Mononuclear cell (primary cell): ENCODE data around the gene GRM5. TPM values are rescaled to one million over a fixed set of nuclear protein-coding genes. Genes with fewer than 3 reads are reported as not detected.

ENCODE experiments used
- H3K27me3 ChIP-seq: 2 replicates; pipeline ENCODE4 v1.6.0; 2011; ENCODE audit warnings: low read length, control low read depth; ENCODE audit not compliant: insufficient read depth
- H3K4me1 ChIP-seq: 2 replicates; pipeline ENCODE4 v1.5.1; 2011; ENCODE audit warnings: mild to moderate bottlenecking, low read length, control low read depth; ENCODE audit not compliant: insufficient read depth
- H3K4me3 ChIP-seq: 2 replicates; pipeline ENCODE4 v1.5.1; 2011; ENCODE audit warnings: mild to moderate bottlenecking, low read length, moderate library complexity
- H3K9me3 ChIP-seq: 2 replicates; pipeline ENCODE4 v1.5.1; 2011; ENCODE audit warnings: low read depth, mild to moderate bottlenecking, control low read depth, low read length
- total RNA-seq: library from RNA; depleted of rRNA; stranded (reverse); fragments of >200 nt; gene quantifications from one replicate; pipeline ENCODE4 v1.2.3, GENCODE V29; 2012

GRM5 gene
- total RNA-seq, 1 donor: not detected

DNA sequence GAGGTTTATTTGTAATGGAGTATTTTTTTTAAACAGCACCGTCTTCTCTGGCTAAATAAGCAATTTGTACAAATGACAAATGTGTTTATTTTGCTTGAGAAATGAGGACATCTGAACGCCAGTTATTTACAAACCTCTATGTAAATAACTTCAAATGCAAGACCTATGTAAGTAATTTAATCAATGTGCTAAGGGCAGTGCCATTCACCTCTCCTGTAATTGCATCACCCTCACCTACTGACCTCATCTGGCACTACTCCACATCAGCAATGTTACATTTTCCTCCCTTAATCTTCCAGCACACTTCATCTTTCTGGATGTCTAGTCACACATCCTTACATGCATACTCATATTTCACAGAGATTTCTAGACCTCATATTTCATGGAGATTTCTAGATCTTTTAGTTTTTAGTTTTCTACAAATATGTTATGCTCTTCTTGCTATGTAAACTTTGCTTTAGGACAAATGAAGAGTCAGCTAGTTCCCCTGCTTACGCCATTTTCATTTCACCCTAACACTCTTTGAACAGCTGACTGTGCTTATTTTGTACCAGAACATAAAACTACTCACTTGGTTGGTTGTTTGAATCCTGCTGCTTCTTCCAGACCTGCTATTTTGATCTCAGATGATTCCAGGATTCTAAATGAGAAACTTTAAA lies 238.6 kb downstream of the GRM5 start:
- no peaks in the 10 kb centered on the region for H3K9me3 ChIP-seq
- no peak overlapping the region for H3K4me3 ChIP-seq
- no peaks in the 10 kb centered on the region for H3K27me3 ChIP-seq
- H3K4me1 ChIP-seq: no peaks in the 10 kb centered on the region

DNA sequence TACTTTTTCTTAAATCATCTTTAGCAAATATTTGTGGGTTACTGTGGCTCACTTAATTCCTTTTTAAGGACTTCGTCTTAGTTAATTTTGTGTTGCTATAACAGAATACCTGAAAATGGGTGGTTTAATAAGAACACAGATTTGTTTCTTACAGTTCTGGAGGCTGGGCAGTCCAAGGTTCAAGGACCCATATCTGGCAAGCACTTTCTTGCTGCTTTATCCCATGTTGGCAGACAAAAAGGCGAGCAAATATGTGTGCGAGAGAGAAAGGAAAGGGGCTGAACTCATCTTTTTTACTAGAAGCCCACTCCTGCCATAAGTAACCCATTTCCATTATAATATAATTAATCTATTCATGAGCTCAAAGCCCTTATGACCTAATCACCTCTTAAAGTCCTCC lies 246.2 kb downstream of the GRM5 start:
- no peak overlapping the region for H3K4me3 ChIP-seq
- H3K27me3 ChIP-seq: no peaks in the 10 kb centered on the region
- H3K9me3 ChIP-seq: no peaks in the 10 kb centered on the region
- no peaks in the 10 kb centered on the region for H3K4me1 ChIP-seq

GRCh38 chr11:88818978-88819377 lies 246.8 kb downstream of the GRM5 start:
- H3K9me3 ChIP-seq: no peaks in the 10 kb centered on the region
- no peak overlapping the region for H3K4me3 ChIP-seq
- H3K27me3 ChIP-seq: no peaks in the 10 kb centered on the region
- no peaks in the 10 kb centered on the region for H3K4me1 ChIP-seq

DNA sequence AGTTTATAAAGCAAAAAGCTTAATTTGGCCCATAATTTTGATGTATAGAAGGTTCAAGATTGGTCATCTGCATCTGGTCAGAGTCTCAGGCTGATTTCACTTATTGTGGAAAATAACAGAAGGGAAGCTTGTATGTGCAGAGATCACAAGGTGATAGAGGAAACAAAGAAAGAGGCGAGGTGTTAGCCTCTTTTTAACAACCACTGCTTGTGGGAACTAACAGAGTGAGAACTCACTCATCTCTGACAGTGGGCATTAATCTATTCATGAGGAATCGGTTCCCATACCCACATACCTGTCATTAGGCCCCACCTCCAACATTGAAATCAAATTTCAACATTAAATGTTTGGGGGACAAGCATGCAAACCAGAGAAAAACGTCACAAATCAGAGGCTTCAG lies 250.3 kb downstream of the GRM5 start:
- Histone ChIP-seq H3K4me1 (no peaks in the 10 kb centered on the region), H3K4me3 (no peak overlapping the region), H3K9me3 (no peaks in the 10 kb centered on the region), H3K27me3 (no peaks in the 10 kb centered on the region)

DNA sequence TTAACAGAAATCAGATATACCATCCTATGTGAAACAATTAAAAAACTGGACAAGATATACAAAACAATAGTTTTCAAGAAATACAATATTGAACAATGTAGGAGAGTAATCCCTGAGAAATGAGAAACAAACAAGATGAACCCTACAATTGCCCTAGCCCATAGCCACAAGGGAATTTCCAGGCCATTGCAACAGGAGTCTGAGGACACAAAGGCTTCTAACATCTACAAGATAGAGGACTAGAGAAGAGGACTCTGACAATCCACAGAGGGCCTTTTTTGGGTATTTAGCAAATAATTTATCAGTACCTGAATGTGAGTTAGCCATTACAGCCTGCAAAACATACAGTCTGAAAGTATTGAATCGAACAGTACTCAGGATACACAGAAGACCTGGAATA lies 251.7 kb downstream of the GRM5 start:
- no peak overlapping the region for H3K4me3 ChIP-seq
- H3K27me3 ChIP-seq: no peaks in the 10 kb centered on the region
- H3K9me3 ChIP-seq: no peaks in the 10 kb centered on the region
- H3K4me1 ChIP-seq: no peaks in the 10 kb centered on the region

DNA sequence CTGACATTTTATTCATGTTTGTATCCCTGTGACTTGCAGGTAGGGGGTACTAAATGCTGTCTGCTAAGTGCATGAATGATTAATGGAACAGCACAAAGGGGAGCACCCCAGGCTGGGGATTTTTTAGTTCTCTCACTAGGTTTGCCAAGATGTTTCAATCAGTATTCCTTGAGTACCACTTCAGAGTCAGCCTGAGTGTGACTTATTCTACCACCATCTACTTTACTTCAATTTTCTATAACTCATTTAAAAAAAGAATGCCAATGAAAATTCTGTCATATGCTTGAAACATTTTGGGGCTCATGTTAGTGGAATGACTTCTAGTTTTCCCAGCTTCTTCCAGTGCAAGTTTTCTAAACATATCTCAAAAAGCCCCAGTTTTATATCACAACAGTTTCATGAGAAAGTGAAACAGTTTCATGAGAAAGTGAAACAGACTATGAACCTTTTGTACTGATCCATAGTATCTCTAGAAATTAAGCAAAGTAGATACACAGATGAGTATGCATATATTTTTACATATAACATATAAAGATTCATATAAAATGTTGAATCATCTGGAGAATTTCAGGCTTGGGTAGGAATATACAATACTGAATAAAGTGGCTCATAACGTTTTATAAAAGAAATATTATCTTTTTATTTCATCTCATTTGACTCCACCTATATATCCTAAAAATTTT lies 252.4 kb downstream of the GRM5 start:
- Histone ChIP-seq H3K4me1 (no peaks in the 10 kb centered on the region), H3K4me3 (no peak overlapping the region), H3K27me3 (no peaks in the 10 kb centered on the region), H3K9me3 (no peaks in the 10 kb centered on the region)

- no peak overlapping the region for H3K4me3 ChIP-seq
- no peaks in the 10 kb centered on the region for H3K27me3 ChIP-seq
- no peaks in the 10 kb centered on the region for H3K4me1 ChIP-seq
- no peaks in the 10 kb centered on the region for H3K9me3 ChIP-seq
These were observed 255.2 kb downstream of the GRM5 start for GRCh38 chr11:88810420-88811097.

DNA sequence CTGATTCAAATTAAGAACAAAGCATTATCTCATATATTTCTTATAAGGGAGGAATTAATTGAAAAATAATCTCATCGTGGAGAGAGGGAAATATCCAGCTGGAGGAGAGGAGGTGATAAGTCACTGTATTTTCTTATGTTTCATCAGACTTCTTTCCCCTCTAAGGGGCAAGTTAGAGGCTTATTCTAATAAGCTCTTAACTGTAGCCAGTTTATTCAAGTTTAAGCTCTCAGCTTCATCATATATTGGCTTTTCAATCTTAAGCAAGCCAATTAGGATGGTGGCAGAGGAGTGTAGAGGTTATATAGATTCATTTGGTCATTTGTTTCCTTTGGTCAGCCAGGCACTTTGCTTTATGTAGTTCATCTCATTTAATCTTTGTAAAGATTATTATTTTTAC lies 256.7 kb downstream of the GRM5 start:
- no peaks in the 10 kb centered on the region for H3K27me3 ChIP-seq
- no peak overlapping the region for H3K4me3 ChIP-seq
- H3K9me3 ChIP-seq: no peaks in the 10 kb centered on the region
- H3K4me1 ChIP-seq: no peaks in the 10 kb centered on the region

- no peaks in the 10 kb centered on the region for H3K9me3 ChIP-seq
- no peak overlapping the region for H3K4me3 ChIP-seq
- H3K4me1 ChIP-seq: no peaks in the 10 kb centered on the region
- H3K27me3 ChIP-seq: no peaks in the 10 kb centered on the region
These were observed 258.4 kb downstream of the GRM5 start for GRCh38 chr11:88807349-88807748.

GRCh38 chr11:88806410-88806809 lies 259.4 kb downstream of the GRM5 start:
- Histone ChIP-seq H3K4me1 (no peaks in the 10 kb centered on the region), H3K9me3 (no peaks in the 10 kb centered on the region), H3K27me3 (no peaks in the 10 kb centered on the region), H3K4me3 (no peak overlapping the region)

- H3K9me3 ChIP-seq: no peaks in the 10 kb centered on the region
- H3K27me3 ChIP-seq: no peaks in the 10 kb centered on the region
- H3K4me1 ChIP-seq: no peaks in the 10 kb centered on the region
- H3K4me3 ChIP-seq: no peak overlapping the region
These were observed 264.2 kb downstream of the GRM5 start for GRCh38 chr11:88801484-88802123.

- H3K4me3 ChIP-seq: no peak overlapping the region
- no peaks in the 10 kb centered on the region for H3K4me1 ChIP-seq
- no peaks in the 10 kb centered on the region for H3K9me3 ChIP-seq
- H3K27me3 ChIP-seq: no peaks in the 10 kb centered on the region
These were observed 265.8 kb downstream of the GRM5 start for GRCh38 chr11:88799771-88800500.

DNA sequence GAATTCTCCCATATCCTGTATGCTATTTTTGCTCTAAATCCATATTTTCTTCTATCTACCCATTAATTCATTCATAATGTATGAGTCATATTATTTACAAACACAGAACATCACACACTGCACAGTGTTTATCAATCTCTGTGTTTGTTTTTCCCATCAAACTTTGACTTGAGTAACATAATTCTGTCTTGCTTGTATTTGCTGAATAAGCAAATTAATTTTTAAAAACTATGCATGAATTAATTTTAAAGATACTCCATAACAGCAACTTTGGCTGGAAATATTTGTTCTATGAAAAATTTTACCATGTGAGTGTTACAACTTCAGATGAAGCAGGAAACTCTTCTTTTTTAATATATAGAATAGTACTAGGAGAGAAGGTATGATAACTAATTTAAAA lies 275.6 kb downstream of the GRM5 start:
- Histone ChIP-seq H3K9me3 (no peaks in the 10 kb centered on the region), H3K4me3 (no peak overlapping the region), H3K27me3 (no peaks in the 10 kb centered on the region), H3K4me1 (no peaks in the 10 kb centered on the region)

- no peak overlapping the region for H3K4me3 ChIP-seq
- no peaks in the 10 kb centered on the region for H3K4me1 ChIP-seq
- no peaks in the 10 kb centered on the region for H3K27me3 ChIP-seq
- H3K9me3 ChIP-seq: no peaks in the 10 kb centered on the region
These were observed 286.2 kb downstream of the GRM5 start for GRCh38 chr11:88779577-88779976.
